HepG2 (cell line): ENCODE measurements around the gene GPX7. TPM values are rescaled to one million over a fixed set of nuclear protein-coding genes. Genes with fewer than 3 reads are reported as not detected.

ENCODE experiments used
- ATAC-seq: fragments of 200-7000 bp; cut with Tn5 transposase; 3 replicates; pipeline ENCODE4 v1.9.1; 2020; ENCODE audit warnings: mild to moderate bottlenecking, moderate library complexity
- BruUV-seq: library from RNA; stranded (reverse); fragments of 400-500 nt; replicated peaks from 2 replicates; lab custom pipeline; 2021; lab: Mats Ljungman, UMichigan
- CTCF ChIA-PET: fragments of 300-600 bp; formaldehyde crosslinking; extraction: SDS; loops from one replicate; lab custom pipeline; 2021; ENCODE audit warnings: low total read pairs, inconsistent platforms, low intra/inter-chr PET ratio; lab: Yijun Ruan, JAX
- POLR2A ChIA-PET: fragments of 350-600 bp; sonication (Branson Sonifier 250); formaldehyde crosslinking; loops from one replicate; lab custom pipeline; 2020; ENCODE audit warnings: antibody characterized with exemption, inconsistent platforms; lab: Yijun Ruan, JAX
- DNase-seq: peaks from one replicate; pipeline ENCODE4 v3.0.0-alpha.2; 2015; ENCODE audit warnings: low spot score
- FAIRE-seq: peaks from 3 replicates; lab custom pipeline; 2011; peaks lifted over from hg19 to GRCh38; lab: Jason Lieb, UNC
- H2AFZ ChIP-seq: one replicate; pipeline ENCODE4 v1.6.1; 2011; ENCODE audit warnings: low read length, inconsistent platforms
- H3K27ac ChIP-seq: fragments of 300-600 bp; 3 replicates; pipeline ENCODE4 v1.8.0; 2011; ENCODE audit warnings: mixed run types, mild to moderate bottlenecking, mixed read lengths, low read length, inconsistent platforms; ENCODE audit not compliant: insufficient read depth; ENCODE audit errors: extremely low read length
- H3K27me3 ChIP-seq, 2 experiments: fragments of 200-600 bp in 1 of 2; 2 replicates in 1 of 2; 3 replicates in 1 of 2; pipeline versions ENCODE4 v1.6.0 to v1.8.0; 2011; ENCODE audit warnings: low read length in 2 of 2, mild to moderate bottlenecking in 2 of 2, moderate library complexity in 2 of 2, inconsistent platforms in 1 of 2; ENCODE audit not compliant: insufficient read depth in 2 of 2, control insufficient read depth in 1 of 2
- H3K36me3 ChIP-seq, 2 experiments: fragments of 200-600 bp in 1 of 2; replicated peaks in 1 of 2; 2 replicates in 1 of 2; 3 replicates in 1 of 2; pipeline versions ENCODE4 v1.5.1 to v1.8.0; 2011; ENCODE audit warnings: low read length in 2 of 2, inconsistent platforms in 1 of 2; ENCODE audit not compliant: insufficient read depth in 2 of 2, control insufficient read depth in 1 of 2
- H3K4me1 ChIP-seq: 2 replicates; pipeline ENCODE4 v1.5.1; 2012; ENCODE audit warnings: low read length, inconsistent platforms; ENCODE audit not compliant: insufficient read depth
- H3K4me2 ChIP-seq: 2 replicates; pipeline ENCODE4 v1.6.0; 2011; ENCODE audit warnings: low read depth, low read length, inconsistent platforms
- H3K4me3 ChIP-seq, 3 experiments: fragments of 200-600 bp in 1 of 3; sonication (generic), shearing (Covaris generic) in 1 of 3; replicated peaks in 1 of 3; 2 replicates each; pipeline ENCODE4 v1.5.1; 2011 to 2016; ENCODE audit warnings: low read length in 3 of 3, inconsistent platforms in 2 of 3, low read depth in 2 of 3, mild to moderate bottlenecking in 2 of 3, control low read depth in 1 of 3, mixed read lengths in 1 of 3; ENCODE audit not compliant: insufficient read depth in 1 of 3
- H3K79me2 ChIP-seq: one replicate; pipeline ENCODE4 v1.6.1; 2011; ENCODE audit warnings: low read length, inconsistent platforms; ENCODE audit not compliant: insufficient read depth
- H3K9ac ChIP-seq: 2 replicates; pipeline ENCODE4 v1.6.0; 2011; ENCODE audit warnings: mild to moderate bottlenecking, low read depth, low read length, inconsistent platforms; ENCODE audit not compliant: insufficient read depth
- H3K9me3 ChIP-seq: 2 replicates; pipeline ENCODE4 v1.5.1; 2012; ENCODE audit warnings: mild to moderate bottlenecking, low read length
- H4K20me1 ChIP-seq: 2 replicates; pipeline ENCODE4 v1.6.0; 2011; ENCODE audit warnings: inconsistent platforms, mild to moderate bottlenecking, low read length, moderate library complexity; ENCODE audit not compliant: insufficient read depth
- ATAD3A ChIP-seq: sonication (generic); formaldehyde crosslinking; IDR thresholded peaks from 2 replicates; pipeline ENCODE4 v1.4.0; 2020; ENCODE audit warnings: missing genetic modification reagents
- CCAR2 ChIP-seq: fragments of 200-400 bp; formaldehyde crosslinking; optimal IDR thresholded peaks from 2 replicates; pipeline ENCODE3; 2018; ENCODE audit warnings: low read depth, mild to moderate bottlenecking, low read length, moderate library complexity
- EHMT2 ChIP-seq: fragments of 200-600 bp; sonication (generic); IDR thresholded peaks from 2 replicates; pipeline ENCODE4 v1.7.0; 2017; ENCODE audit warnings: antibody characterized with exemption, low read depth, low read length, borderline replicate concordance
- MATR3 ChIP-seq: sonication (generic); formaldehyde crosslinking; IDR thresholded peaks from 2 replicates; pipeline ENCODE4 v1.4.0; 2020; ENCODE audit warnings: missing genetic modification reagents
- MXD1 ChIP-seq: sonication (generic); formaldehyde crosslinking; IDR thresholded peaks from 2 replicates; pipeline ENCODE4 v1.4.0; 2020; ENCODE audit warnings: mild to moderate bottlenecking, missing genetic modification reagents
- NBN ChIP-seq: fragments of 450-650 bp; conservative IDR thresholded peaks from 2 replicates; pipeline ENCODE4 v1.6.1; 2017
- PTBP1 ChIP-seq: fragments of 200-400 bp; formaldehyde crosslinking; IDR thresholded peaks from 2 replicates; pipeline ENCODE4 v1.6.1; 2018; ENCODE audit warnings: low read length, low read depth; ENCODE audit not compliant: poor library complexity, severe bottlenecking
- TCF12 ChIP-seq, 2 experiments: fragments of 450-650 bp in 1 of 2; sonication (generic) in 1 of 2; formaldehyde crosslinking in 1 of 2; IDR thresholded peaks; 2 replicates each; pipeline versions ENCODE4 v1.6.1 to v1.8.0; 2017 to 2022; ENCODE audit warnings: antibody characterized with exemption in 1 of 2, mild to moderate bottlenecking in 1 of 2, missing genetic modification reagents in 1 of 2, moderate library complexity in 1 of 2
- UBTF ChIP-seq: sonication (generic); formaldehyde crosslinking; IDR thresholded peaks from 2 replicates; pipeline ENCODE4 v1.4.0; 2020; ENCODE audit warnings: mild to moderate bottlenecking, missing genetic modification reagents
- ZBTB26 ChIP-seq: IDR thresholded peaks from 2 replicates; pipeline ENCODE4 v1.6.1; 2016; ENCODE audit warnings: missing compliant biosample characterization, missing genetic modification reagents, borderline replicate concordance
- ZMAT3 ChIP-seq: sonication (generic); formaldehyde crosslinking; conservative IDR thresholded peaks from 2 replicates; pipeline ENCODE4 v1.7.0; 2021; ENCODE audit warnings: missing genetic modification reagents
- ZNF335 ChIP-seq: sonication (generic); formaldehyde crosslinking; IDR thresholded peaks from 2 replicates; pipeline ENCODE4 v1.4.0; 2020; ENCODE audit warnings: missing genetic modification reagents
- ZNF432 ChIP-seq: sonication (generic); formaldehyde crosslinking; IDR thresholded peaks from 2 replicates; pipeline ENCODE4 v1.5.0; 2020; ENCODE audit warnings: missing genetic modification reagents, mild to moderate bottlenecking, borderline replicate concordance
- ZNF530 ChIP-seq: sonication (generic); formaldehyde crosslinking; IDR thresholded peaks from 2 replicates; pipeline ENCODE4 v1.5.0; 2020; ENCODE audit warnings: low read depth, mild to moderate bottlenecking, missing genetic modification reagents
- ZNF850 ChIP-seq: sonication (generic); formaldehyde crosslinking; conservative IDR thresholded peaks from 2 replicates; pipeline ENCODE4 v1.9.0; 2021; ENCODE audit warnings: mild to moderate bottlenecking, missing genetic modification reagents
- WGBS: methylation state at CpG from one replicate; pipeline ENCODE4 v1.1.6; 2017; ENCODE audit warnings: low lambda C conversion rate; 5-methylcytosine and 5-hydroxymethylcytosine counted together
- in situ Hi-C: cut with HindIII; loops from 2 replicates; pipeline ENCODE4 v1.10.0; 2017; ENCODE audit warnings: low pct_unique_long_range_greater_than_20kb; ENCODE audit not compliant: extremely low pct_ligation_motif_present
- intact Hi-C: fragments of 100-400 bp; cut with micrococcal nuclease; formaldehyde crosslinking; loops from one replicate; pipeline ENCODE4 v1.10.0; 2022; ENCODE audit not compliant: unreplicated experiment
- polyA plus RNA-seq, 8 experiments: library from polyadenylated mRNA; depleted of rRNA in 3 of 8; stranded (reverse) in 7 of 8; unstranded in 1 of 8; fragments of >200 nt; fragmentation: Illumina TruSeq in 4 of 8; extraction: Trizol in 4 of 8; gene quantifications; 2 replicates each; pipeline versions ENCODE4 v1.2.1 to v1.2.3, GENCODE V29; 2011 to 2016; ENCODE audit warnings: low read depth in 4 of 8, missing spikeins in 1 of 8, mixed read lengths in 1 of 8; ENCODE audit not compliant: insufficient read depth in 1 of 8
- total RNA-seq, 5 experiments: library from RNA; depleted of rRNA; stranded (reverse); fragments of >200 nt; fragmentation: Illumina TruSeq; extraction: Trizol; gene quantifications; 2 replicates each; pipeline ENCODE4 v1.2.3, GENCODE V29; 2016; ENCODE audit warnings: low read depth in 1 of 5

The GPX7 gene
- total and polyA plus RNA-seq, 2 of the 13 experiments (the other 11 are each of a cell fraction or from before 2014, with no cell fraction given) = 14.1 to 16.2 TPM

- BruUV-seq = no TSS peak
- Histone ChIP-seq H3K36me3 (no peaks in the 10 kb centered on the region), H3K4me3 (no peak overlapping the region), H3K4me1 (peaks cover 27% of the 10 kb centered on the region), H4K20me1 (no peaks in the 10 kb centered on the region), H3K9me3 (no peaks in the 10 kb centered on the region), H2AFZ (no peak overlapping the region), H3K27me3 (no peaks in the 10 kb centered on the region; a peak in 1 of 5 replicates), H3K27ac (no peak overlapping the region), H3K79me2 (no peaks in the 10 kb centered on the region), H3K4me2 (no peak overlapping the region), H3K9ac (no peak overlapping the region)
- intact Hi-C loops (no loop called here), in situ Hi-C loops (no loop called here)
- ChIA-PET POLR2A (no interaction called here), CTCF (no interaction called here)
- WGBS = 36% methylated on average over 4 of the region's 4 CpGs
- DNase-seq (no peak), ATAC-seq (no peak), FAIRE-seq (no peak)
- no peak for TF ChIP-seq PTBP1
- TF ChIP-seq ZMAT3 (CRISPR knock-in tag) = no peak
- TF ChIP-seq CCAR2 = no peak
- TF ChIP-seq ATAD3A = no peak
- no peak for TF ChIP-seq MATR3 (CRISPR knock-in tag)
- TF ChIP-seq ZNF530 (CRISPR knock-in tag) = no peak
- TF ChIP-seq EHMT2 = no peak
- no peak for TF ChIP-seq ZNF335 (CRISPR knock-in tag)
- no peak for TF ChIP-seq TCF12 (IDR thresholded peaks at IDR 0.05)
- no peak for TF ChIP-seq TCF12 (CRISPR knock-in tag; IDR thresholded peaks at IDR 0.05)
- TF ChIP-seq ZNF850 (CRISPR knock-in tag) = no peak
- no peak for TF ChIP-seq ZNF432 (CRISPR knock-in tag)
- no peak for TF ChIP-seq NBN
- TF ChIP-seq MXD1 (CRISPR knock-in tag) = no peak
- TF ChIP-seq ZBTB26 = no peak
- no peak for TF ChIP-seq UBTF (CRISPR knock-in tag)
These were observed 39.1 kb downstream of the GPX7 start for GRCh38 chr1:52641307-52641706.
